Measurements from ENCODE around the gene FAM163B.

Gene FAM163B

DNA sequence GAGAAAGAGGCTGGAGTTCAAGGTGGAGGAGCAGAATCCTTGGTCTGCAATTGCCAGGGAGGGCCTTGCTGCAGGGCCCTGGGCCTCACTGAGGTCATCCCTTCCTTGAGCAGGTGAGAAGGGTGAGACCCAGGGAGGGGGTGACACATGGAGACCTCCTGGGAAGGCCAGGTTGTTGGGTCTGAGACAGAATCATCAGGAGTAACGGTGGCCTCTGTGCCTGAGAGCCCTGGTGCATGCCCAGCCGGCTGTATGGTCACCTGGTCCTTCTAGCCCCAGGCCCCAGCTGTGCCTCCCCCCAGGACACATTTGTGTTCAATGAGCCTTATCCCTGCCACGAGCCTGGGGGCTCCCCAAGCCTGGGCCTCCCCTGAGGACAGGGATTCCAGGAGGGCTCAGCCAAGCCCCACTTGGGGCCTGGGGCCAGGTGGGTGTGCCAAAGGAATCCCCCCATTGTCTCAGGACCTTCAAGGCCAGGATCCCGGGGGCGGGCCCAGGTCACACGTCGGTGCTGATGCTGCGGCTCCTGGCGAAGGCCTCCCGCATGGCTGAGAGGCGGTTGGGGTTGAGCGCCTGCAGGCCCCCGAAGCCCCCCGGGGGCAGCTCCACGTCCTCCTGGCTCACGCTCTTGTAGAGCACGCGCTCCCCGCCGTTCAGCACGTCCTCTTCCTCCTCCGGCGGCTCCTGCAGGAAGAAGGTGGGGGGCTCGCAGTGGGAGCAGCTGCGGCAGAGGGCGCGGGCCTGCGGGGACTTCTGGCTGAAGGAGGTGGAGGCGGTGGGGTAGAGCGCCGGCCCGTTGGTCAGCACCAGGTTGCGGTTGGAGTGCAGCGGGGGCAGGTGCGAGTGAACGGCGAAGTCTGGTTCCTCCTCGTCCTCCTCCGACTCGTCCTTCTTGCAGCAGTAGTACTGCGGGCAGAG, 30.4 kb downstream of the FAM163B start:
- H3K4me3 ChIP-seq (ENCODE audit: low read length): no peak overlapping the region
- DNase-seq (ENCODE audit: low read depth): no peak
- TF ChIP-seq, protein P1, sequence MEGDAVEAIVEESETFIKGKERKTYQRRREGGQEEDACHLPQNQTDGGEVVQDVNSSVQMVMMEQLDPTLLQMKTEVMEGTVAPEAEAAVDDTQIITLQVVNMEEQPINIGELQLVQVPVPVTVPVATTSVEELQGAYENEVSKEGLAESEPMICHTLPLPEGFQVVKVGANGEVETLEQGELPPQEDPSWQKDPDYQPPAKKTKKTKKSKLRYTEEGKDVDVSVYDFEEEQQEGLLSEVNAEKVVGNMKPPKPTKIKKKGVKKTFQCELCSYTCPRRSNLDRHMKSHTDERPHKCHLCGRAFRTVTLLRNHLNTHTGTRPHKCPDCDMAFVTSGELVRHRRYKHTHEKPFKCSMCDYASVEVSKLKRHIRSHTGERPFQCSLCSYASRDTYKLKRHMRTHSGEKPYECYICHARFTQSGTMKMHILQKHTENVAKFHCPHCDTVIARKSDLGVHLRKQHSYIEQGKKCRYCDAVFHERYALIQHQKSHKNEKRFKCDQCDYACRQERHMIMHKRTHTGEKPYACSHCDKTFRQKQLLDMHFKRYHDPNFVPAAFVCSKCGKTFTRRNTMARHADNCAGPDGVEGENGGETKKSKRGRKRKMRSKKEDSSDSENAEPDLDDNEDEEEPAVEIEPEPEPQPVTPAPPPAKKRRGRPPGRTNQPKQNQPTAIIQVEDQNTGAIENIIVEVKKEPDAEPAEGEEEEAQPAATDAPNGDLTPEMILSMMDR (IDR thresholded peaks at IDR 0.05; ENCODE audit: insufficient read depth, low read depth, low read length, missing control alignments): no peak

GRCh38 chr9:133577737-133578112, 31.5 kb downstream of the FAM163B start:
- H3K4me3 ChIP-seq (ENCODE audit: low read length): no peak overlapping the region
- TF ChIP-seq, protein P1 (IDR thresholded peaks at IDR 0.05; ENCODE audit: insufficient read depth, low read depth, low read length, missing control alignments): no peak
- DNase-seq (ENCODE audit: low read depth): no peak

GRCh38 chr9:133576875-133577736, 32.1 kb downstream of the FAM163B start:
- H3K4me3 ChIP-seq (ENCODE audit: low read length): no peak overlapping the region
- no peak for DNase-seq (ENCODE audit: low read depth)
- TF ChIP-seq, protein P1 (IDR thresholded peaks at IDR 0.05; ENCODE audit: insufficient read depth, low read depth, low read length, missing control alignments): no peak

- DNase-seq (ENCODE audit: low read depth): no peak
- no peak overlapping the region for H3K4me3 ChIP-seq (ENCODE audit: low read length)
- TF ChIP-seq, protein P1 (IDR thresholded peaks at IDR 0.05; ENCODE audit: insufficient read depth, low read depth, low read length, missing control alignments): no peak
These were observed 32.9 kb downstream of the FAM163B start for GRCh38 chr9:133576031-133576874.

DNA sequence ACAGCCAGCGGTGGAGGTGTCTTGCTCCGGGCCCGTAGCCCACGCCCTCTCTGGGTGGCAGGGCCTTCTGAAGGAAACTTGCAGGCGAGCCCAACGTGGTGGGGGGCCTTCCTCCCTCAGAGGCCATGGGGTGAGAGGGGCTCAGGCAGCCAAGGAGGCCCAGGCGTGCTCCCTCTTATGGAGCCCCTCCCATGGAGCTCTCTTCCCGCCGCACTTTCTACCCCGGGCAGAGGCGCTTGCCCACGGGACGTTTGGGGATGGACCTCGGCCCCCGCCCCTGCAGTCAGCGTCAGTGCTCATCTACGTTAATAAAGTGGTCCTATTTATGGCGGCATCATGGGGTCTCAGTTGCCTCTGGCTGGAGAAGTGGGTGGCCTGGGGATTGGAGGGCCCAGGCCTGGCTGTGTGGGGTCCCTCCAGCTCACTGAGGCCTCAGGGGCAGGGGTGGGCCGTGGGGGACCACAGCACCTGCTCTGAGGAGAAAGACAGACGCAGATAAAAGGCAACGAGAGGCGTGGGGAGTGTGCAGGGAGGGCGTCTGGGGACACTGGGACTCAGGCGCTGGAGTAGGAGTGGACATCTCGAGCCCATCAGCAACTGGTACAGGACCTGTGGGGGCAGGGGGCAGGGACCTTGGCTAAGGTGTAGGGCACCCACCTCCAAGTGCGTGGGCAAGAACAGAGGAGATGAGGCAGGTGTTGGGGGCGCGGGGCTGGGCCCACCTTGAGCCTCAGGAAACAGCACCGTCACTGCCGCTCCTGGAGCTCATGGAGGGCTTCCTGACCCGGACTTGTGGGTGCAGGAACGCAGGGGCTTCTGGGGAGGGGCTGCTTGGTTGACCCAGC, 33.8 kb downstream of the FAM163B start:
- no peak overlapping the region for H3K4me3 ChIP-seq (ENCODE audit: low read length)
- DNase-seq (ENCODE audit: low read depth): no peak
- TF ChIP-seq, protein P1 (IDR thresholded peaks at IDR 0.05; ENCODE audit: insufficient read depth, low read depth, low read length, missing control alignments): no peak

GRCh38 chr9:133574771-133575170, 34.4 kb downstream of the FAM163B start:
- TF ChIP-seq, protein P1 (IDR thresholded peaks at IDR 0.05; ENCODE audit: insufficient read depth, low read depth, low read length, missing control alignments): no peak
- DNase-seq (ENCODE audit: low read depth): no peak

More at GRCh38 chr9:133574771-133575170, 34.4 kb downstream of the FAM163B start:
- no peak overlapping the region for H3K4me3 ChIP-seq (ENCODE audit: low read length)

All from epithelial cell of esophagus (primary cell).